ENCODE data around the gene CIAO3.
A peak's percentile ranks its signal among the peaks of the same experiment; 100 is the strongest.

The CIAO3 gene

DNA sequence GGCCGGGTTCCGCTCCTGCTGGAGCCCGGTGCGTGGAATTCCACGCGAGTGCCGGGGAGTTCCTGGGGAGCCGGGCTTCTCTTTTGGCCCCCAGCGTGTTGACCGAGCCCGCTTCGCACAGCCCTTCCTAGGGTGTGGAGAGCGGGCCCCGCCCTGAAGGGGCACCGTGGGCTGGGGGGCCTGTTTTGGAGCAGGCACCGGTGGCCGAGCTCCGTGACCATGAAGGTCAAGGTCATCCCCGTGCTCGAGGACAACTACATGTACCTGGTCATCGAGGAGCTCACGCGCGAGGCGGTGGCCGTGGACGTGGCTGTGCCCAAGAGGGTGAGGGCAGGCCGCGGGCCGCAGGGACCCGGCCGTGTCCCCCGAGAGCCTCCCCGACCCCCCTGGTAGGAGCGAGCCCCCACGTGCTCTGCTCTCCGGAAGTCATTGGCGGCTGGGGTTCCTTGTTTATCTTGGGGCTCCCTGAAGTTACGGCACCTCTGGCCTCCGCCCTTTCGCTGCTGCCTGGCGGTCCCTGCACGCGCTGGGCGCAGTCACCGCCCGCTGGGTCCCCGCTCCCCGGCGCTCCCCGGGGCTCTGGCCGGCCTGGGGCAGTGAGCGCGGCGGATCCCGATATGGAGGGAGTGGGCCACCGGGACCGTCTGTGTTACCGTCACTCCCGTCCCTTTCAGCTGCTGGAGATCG is 13.4 kb downstream of the CIAO3 start:
- Mint-ChIP-seq H3K4me3 (peak overlapping the region; percentile 61), H3K36me3 (ENCODE audit: low read depth) (no peaks in the 10 kb centered on the region), H3K27ac (no peak overlapping the region), H3K4me1 (peaks cover 4% of the 10 kb centered on the region), H3K9me3 (no peaks in the 10 kb centered on the region), H3K27me3 (no peaks in the 10 kb centered on the region)
- DNase-seq (no peak), ATAC-seq (peak; percentile 3)

GRCh38 chr16:726438-727290 is 14.1 kb downstream of the CIAO3 start, which contains the start of the genes CCDC78 and HAGHL:
Gene CCDC78 (minus strand): TSS chr16:726443. CDS start chr16:726367, 76 bp downstream.
Gene HAGHL (plus strand): TSS chr16:727106. CDS start chr16:727510, 404 bp downstream.
- DNase-seq (peak; percentile 76), ATAC-seq (peak; percentile 5)
- Mint-ChIP-seq H3K4me3 (peak within 1 kb of the TSS; percentile 61), H3K9me3 (no peaks in the 10 kb centered on the region), H3K27me3 (no peaks in the 10 kb centered on the region), H3K36me3 (ENCODE audit: low read depth) (no peaks in the 10 kb centered on the region), H3K4me1 (peaks cover 4% of the 10 kb centered on the region), H3K27ac (peak within 1 kb of the TSS; percentile 31)

- H3K4me3 Mint-ChIP-seq: no peak overlapping the region
Observed at GRCh38 chr16:726188-726437, 14.7 kb downstream of the CIAO3 start.

DNA sequence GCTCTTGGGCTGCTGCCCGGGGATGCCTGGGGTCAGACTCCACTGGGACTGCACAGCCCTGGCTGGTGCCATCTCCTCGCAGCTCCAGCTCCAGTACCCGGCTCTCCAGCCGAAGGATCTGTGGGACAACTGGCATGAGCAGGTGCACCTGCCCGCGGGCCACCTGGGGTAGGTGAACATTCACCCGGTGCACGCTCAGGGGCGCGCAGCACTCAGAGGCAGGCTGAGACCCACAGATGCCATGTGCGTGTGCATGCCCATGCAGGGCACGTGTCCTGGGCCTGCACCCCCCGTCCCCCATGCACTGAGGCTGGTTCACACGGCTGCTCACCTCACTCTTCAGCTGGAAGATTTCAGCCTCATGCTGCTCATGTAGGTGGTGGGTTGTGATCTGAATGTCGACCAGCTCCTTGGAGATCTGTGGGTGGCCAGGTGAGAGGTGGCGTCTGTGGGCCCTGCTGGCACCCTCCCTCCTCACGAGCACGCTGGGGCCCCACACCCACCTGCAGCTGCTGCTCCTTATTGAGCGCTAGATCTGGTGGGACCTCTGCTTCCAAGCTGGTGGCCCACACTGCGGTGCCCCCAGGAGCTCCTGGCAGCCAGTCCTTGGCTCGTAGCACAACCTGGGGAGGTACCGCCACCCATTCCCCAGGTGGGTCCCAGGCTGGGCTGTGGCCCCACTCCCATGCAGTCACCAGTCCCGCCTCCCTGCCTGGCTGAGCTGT is 15.2 kb downstream of the CIAO3 start:
- Mint-ChIP-seq H3K9me3 (no peaks in the 10 kb centered on the region), H3K4me3 (peak overlapping the region; percentile 45), H3K27ac (no peak overlapping the region), H3K36me3 (ENCODE audit: low read depth) (no peaks in the 10 kb centered on the region), H3K4me1 (peaks cover 4% of the 10 kb centered on the region), H3K27me3 (no peaks in the 10 kb centered on the region)
- no peak for DNase-seq
- no peak for ATAC-seq

More at GRCh38 chr16:726188-726437, 14.7 kb downstream of the CIAO3 start:
- no peaks in the 10 kb centered on the region for H3K9me3 Mint-ChIP-seq
- ATAC-seq (no peak), DNase-seq (no peak)
- no peak overlapping the region for H3K27ac Mint-ChIP-seq
- H3K27me3 Mint-ChIP-seq: no peaks in the 10 kb centered on the region
- peaks cover 4% of the 10 kb centered on the region for H3K4me1 Mint-ChIP-seq
- H3K36me3 Mint-ChIP-seq (ENCODE audit: low read depth): no peaks in the 10 kb centered on the region

DNA sequence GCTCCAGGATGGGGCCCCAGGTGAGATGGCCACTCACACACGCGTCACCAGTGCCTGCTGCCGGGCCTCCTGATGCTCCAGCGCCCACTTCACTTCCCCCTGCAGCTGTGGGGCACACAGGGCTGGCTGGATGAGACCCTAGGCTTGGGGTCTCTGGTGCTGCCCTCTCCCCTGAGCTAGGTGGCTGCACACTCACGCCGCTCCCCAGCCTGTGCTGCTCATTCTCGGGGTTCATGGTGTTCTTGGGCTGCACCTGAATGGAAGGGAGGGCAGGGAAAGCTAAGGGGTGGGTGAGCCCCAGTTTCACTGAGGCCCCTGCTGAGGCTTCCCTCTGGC is 15.8 kb downstream of the CIAO3 start:
- no peak overlapping the region for H3K27ac Mint-ChIP-seq
- DNase-seq (no peak), ATAC-seq (no peak)
- H3K36me3 Mint-ChIP-seq (ENCODE audit: low read depth): no peaks in the 10 kb centered on the region
- no peaks in the 10 kb centered on the region for H3K27me3 Mint-ChIP-seq
- no peaks in the 10 kb centered on the region for H3K9me3 Mint-ChIP-seq
- no peak overlapping the region for H3K4me3 Mint-ChIP-seq
- peaks cover 7% of the 10 kb centered on the region for H3K4me1 Mint-ChIP-seq

DNA sequence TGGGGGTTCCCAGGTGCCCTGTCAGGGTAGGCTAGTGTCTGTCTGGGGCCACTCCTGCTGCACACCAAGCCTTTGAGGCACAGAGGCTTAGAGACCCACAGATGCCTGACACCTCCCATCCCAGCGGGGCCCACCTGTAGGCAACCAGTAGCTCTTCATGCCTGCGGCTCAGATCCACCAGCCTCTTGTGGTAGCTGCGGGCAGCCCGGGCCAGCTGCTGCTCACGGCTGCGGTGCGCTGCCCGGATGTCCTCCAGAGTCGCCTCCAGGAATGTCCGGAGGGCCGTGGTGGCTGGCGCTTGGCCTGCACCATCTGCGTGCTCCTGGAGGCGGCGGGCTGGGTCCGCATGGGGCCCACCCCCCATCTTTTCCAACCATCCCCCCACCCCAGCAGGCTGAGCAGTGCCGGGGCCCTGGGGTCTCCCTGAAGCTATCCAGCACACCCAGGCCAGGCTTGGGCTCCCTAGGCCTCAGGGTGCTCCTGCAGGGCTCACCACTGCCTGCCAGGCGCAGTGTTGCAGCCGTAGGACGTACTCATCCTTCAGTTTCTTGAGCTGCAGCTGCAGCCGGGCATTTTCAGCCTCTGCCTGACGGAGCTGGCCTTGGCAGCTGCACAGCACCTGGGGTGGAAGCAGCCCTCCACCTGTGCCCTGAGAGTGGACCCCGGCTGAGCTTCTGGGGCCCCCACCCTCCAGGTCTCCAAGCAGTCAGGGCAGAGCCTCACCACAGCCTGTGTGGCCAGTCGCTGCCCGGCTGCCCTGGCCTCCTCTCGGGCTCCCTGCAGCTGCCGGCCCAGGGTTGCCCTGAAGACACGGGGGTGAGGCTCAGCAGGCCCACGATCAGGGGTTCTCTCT is 16.4 kb downstream of the CIAO3 start:
- Mint-ChIP-seq H3K4me3 (no peak overlapping the region), H3K27me3 (no peaks in the 10 kb centered on the region), H3K36me3 (ENCODE audit: low read depth) (no peaks in the 10 kb centered on the region), H3K27ac (no peak overlapping the region), H3K9me3 (no peaks in the 10 kb centered on the region), H3K4me1 (peaks cover 11% of the 10 kb centered on the region)
- ATAC-seq (no peak), DNase-seq (no peak)

- ATAC-seq: no peak
Observed at GRCh38 chr16:723695-724094, 17.1 kb downstream of the CIAO3 start.

GRCh38 chr16:722835-723633 is 17.8 kb downstream of the CIAO3 start:
- ATAC-seq (no peak), DNase-seq (no peak)
- Mint-ChIP-seq H3K36me3 (ENCODE audit: low read depth) (no peaks in the 10 kb centered on the region), H3K4me1 (peaks cover 19% of the 10 kb centered on the region), H3K27ac (no peak overlapping the region), H3K27me3 (no peaks in the 10 kb centered on the region), H3K9me3 (no peaks in the 10 kb centered on the region), H3K4me3 (peak overlapping the region; percentile 74)

More at GRCh38 chr16:723695-724094, 17.1 kb downstream of the CIAO3 start:
- Mint-ChIP-seq H3K36me3 (ENCODE audit: low read depth) (no peaks in the 10 kb centered on the region), H3K27ac (no peak overlapping the region), H3K4me1 (peaks cover 18% of the 10 kb centered on the region), H3K27me3 (no peaks in the 10 kb centered on the region), H3K4me3 (no peak overlapping the region), H3K9me3 (no peaks in the 10 kb centered on the region)
- no peak for DNase-seq

DNA sequence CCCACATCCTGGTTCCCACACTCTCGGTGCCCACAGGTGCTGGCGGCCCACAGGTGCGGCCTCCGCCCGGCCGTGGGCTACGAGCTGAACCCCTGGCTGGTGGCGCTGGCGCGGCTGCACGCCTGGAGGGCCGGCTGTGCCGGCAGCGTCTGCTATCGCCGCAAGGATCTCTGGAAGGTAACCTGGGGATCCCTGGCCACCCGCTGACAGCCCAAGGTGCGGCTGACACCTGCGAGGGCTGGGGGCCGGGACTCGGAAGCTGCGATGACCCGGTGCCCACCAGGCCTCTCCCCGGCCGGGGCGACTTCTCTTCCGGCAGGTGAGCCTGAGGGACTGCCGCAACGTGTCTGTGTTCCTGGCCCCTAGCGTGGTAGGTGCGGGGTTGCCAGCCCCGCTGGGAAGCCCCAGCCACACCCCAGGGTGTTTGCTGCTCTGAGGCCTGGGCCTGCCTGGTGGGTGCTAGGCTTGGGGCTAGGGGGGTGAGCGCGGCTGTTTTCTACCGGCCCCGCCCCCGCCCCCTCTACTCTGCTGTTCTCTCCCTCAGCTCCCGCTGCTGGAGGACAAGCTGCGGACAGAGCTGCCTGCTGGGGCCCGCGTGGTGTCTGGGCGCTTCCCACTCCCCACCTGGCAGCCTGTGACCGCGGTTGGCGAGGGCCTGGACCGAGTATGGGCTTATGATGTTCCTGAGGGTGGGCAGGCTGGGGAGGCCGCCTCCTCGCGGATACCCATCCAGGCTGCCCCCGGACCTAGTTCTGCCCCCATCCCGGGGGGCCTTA is 18.8 kb downstream of the CIAO3 start:
- DNase-seq (no peak), ATAC-seq (no peak)
- Mint-ChIP-seq H3K4me3 (peak overlapping the region; percentile 74), H3K27me3 (no peaks in the 10 kb centered on the region), H3K27ac (no peak overlapping the region), H3K9me3 (no peaks in the 10 kb centered on the region), H3K36me3 (ENCODE audit: low read depth) (no peaks in the 10 kb centered on the region), H3K4me1 (peaks cover 19% of the 10 kb centered on the region)

DNA sequence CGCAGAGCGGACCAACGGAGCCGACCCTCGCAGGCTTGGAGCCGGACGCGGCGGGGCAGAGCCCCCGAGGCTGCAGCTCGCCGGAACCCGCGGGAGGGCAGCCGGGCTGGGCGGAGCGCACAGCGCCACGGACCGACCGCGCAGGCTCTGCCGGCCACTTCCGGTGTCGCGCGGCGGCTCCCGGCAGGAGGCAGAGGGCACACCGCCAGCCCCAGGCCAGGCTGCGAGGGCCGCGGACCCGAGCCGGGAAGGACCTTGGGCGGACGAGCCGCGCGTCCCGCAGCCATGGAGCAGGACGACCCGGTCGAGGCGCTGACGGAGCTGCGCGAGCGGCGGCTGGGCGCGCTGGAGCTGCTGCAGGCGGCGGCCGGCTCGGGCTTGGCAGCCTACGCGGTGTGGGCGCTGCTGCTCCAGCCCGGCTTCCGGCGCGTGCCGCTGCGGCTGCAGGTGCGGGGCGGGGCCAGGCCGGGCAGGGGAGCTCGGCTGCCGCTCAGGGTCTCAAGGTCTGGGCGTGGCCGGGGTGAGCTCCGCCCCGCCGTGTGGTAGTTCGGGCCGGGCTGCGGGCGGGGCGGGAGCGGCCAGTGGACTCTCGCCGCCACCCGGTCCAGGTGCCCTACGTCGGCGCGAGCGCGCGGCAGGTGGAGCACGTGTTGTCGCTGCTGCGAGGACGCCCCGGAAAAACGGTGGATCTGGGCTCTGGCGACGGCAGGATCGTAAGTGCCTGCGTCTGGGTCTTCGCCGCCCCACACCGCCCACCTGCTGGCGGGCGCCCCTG is 19.6 kb downstream of the CIAO3 start, which contains the start of gene ANTKMT:
Gene ANTKMT (plus strand): TSS at position 157 of the 775 bp plus-strand sequence. CDS start 129 bp downstream, at position 286.
- peaks cover 23% of the 10 kb centered on the region for H3K4me1 Mint-ChIP-seq
- no peaks in the 10 kb centered on the region for H3K27me3 Mint-ChIP-seq
- H3K9me3 Mint-ChIP-seq: no peaks in the 10 kb centered on the region
- peak within 1 kb of the TSS; percentile 85 for H3K4me3 Mint-ChIP-seq
- H3K36me3 Mint-ChIP-seq (ENCODE audit: low read depth): no peaks in the 10 kb centered on the region
- H3K27ac Mint-ChIP-seq: peak within 1 kb of the TSS; percentile 84
- DNase-seq (peak; percentile 84), ATAC-seq (peak; percentile 64)

DNA sequence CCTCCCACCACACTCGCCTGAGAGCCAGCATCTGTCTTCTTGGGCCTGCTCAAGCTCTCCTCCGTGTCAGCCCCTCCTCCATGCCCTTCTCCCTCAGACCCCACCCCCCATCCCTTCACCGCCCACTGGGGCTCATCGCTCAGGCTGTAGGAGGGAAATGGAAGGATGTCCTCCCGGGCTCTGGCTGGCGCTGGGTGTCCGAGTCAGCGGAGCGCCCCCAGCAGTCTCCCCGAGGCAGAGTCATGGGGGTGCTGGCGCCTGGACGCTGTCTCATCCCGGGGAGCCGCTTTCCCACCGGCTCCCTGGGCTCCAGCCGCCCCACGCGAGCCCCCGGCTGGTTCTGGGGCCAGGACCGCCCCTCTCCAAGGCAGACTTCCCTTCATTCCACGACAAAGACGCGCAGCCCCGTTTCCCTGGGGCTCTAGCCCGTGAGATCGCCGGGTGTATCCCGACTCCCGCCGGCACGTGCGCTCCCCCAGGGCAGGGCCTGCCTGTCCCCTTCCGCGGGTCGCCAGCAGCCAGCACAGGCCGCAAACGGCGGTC is 20.3 kb downstream of the CIAO3 start:
- peaks cover 23% of the 10 kb centered on the region for H3K4me1 Mint-ChIP-seq
- H3K9me3 Mint-ChIP-seq: no peaks in the 10 kb centered on the region
- peak; percentile 48 for ATAC-seq
- no peaks in the 10 kb centered on the region for H3K27me3 Mint-ChIP-seq
- DNase-seq: peak; percentile 71
- no peaks in the 10 kb centered on the region for H3K36me3 Mint-ChIP-seq (ENCODE audit: low read depth)
- peak overlapping the region; percentile 85 for H3K4me3 Mint-ChIP-seq
- peak overlapping the region; percentile 84 for H3K27ac Mint-ChIP-seq

- Mint-ChIP-seq H3K4me3 (peak overlapping the region; percentile 85), H3K4me1 (peaks cover 23% of the 10 kb centered on the region), H3K36me3 (ENCODE audit: low read depth) (no peaks in the 10 kb centered on the region), H3K9me3 (no peaks in the 10 kb centered on the region), H3K27me3 (no peaks in the 10 kb centered on the region), H3K27ac (peak overlapping the region; percentile 84)
- no peak for DNase-seq
- ATAC-seq: no peak
Observed at GRCh38 chr16:719815-720446, 20.9 kb downstream of the CIAO3 start.
